ENCODE measurements around the gene FBXO33.

DNA sequence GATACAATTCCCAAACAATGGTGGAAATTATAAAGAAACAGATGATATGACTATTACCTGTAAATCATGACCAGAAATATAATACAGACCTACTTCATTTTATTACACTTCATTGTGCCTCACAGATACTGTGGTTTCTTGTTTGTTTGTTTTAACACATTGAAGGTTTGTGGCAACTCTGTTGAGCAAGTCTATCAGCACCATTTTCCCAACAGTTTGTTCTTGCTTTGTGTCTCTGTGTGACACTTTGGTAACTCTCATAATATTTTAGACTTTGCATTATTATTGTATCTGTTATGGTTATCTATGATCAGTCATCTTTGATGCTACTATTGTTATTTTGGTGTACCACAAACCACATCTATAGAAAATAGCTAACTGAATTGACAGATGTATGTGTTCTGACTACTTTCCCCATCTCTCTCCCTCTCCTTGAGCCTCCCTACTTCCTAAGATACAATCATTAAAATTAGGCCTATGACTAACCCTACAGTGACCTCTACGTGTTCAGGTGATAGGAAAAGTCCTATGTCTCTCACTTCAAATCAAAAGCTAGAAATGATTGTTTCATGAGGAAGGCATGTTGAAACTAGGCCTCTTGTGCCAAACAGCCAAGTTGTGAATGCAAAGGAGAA is 49.1 kb downstream of the FBXO33 start:
- TF ChIP-seq, protein P1, sequence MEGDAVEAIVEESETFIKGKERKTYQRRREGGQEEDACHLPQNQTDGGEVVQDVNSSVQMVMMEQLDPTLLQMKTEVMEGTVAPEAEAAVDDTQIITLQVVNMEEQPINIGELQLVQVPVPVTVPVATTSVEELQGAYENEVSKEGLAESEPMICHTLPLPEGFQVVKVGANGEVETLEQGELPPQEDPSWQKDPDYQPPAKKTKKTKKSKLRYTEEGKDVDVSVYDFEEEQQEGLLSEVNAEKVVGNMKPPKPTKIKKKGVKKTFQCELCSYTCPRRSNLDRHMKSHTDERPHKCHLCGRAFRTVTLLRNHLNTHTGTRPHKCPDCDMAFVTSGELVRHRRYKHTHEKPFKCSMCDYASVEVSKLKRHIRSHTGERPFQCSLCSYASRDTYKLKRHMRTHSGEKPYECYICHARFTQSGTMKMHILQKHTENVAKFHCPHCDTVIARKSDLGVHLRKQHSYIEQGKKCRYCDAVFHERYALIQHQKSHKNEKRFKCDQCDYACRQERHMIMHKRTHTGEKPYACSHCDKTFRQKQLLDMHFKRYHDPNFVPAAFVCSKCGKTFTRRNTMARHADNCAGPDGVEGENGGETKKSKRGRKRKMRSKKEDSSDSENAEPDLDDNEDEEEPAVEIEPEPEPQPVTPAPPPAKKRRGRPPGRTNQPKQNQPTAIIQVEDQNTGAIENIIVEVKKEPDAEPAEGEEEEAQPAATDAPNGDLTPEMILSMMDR (IDR thresholded peaks at IDR 0.05) = no peak
- no peak for TF ChIP-seq POLR2AphosphoS5 (IDR thresholded peaks at IDR 0.05; ENCODE audit: low read depth, low read length)
- TF ChIP-seq, protein P2, sequence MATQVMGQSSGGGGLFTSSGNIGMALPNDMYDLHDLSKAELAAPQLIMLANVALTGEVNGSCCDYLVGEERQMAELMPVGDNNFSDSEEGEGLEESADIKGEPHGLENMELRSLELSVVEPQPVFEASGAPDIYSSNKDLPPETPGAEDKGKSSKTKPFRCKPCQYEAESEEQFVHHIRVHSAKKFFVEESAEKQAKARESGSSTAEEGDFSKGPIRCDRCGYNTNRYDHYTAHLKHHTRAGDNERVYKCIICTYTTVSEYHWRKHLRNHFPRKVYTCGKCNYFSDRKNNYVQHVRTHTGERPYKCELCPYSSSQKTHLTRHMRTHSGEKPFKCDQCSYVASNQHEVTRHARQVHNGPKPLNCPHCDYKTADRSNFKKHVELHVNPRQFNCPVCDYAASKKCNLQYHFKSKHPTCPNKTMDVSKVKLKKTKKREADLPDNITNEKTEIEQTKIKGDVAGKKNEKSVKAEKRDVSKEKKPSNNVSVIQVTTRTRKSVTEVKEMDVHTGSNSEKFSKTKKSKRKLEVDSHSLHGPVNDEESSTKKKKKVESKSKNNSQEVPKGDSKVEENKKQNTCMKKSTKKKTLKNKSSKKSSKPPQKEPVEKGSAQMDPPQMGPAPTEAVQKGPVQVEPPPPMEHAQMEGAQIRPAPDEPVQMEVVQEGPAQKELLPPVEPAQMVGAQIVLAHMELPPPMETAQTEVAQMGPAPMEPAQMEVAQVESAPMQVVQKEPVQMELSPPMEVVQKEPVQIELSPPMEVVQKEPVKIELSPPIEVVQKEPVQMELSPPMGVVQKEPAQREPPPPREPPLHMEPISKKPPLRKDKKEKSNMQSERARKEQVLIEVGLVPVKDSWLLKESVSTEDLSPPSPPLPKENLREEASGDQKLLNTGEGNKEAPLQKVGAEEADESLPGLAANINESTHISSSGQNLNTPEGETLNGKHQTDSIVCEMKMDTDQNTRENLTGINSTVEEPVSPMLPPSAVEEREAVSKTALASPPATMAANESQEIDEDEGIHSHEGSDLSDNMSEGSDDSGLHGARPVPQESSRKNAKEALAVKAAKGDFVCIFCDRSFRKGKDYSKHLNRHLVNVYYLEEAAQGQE (IDR thresholded peaks at IDR 0.05; ENCODE audit: insufficient read depth in 1 of 2, low read depth in 2 of 2, low read length in 1 of 2) = no peak
- TF ChIP-seq SIN3A (IDR thresholded peaks at IDR 0.05; ENCODE audit: borderline replicate concordance, insufficient read depth, low read depth, low read length) = no peak
- no peak for TF ChIP-seq TCF7L2 (IDR thresholded peaks at IDR 0.05; ENCODE audit: low read depth, low read length)
